GM12872 (cell line): Measurements from ENCODE around the gene KTN1.

Experiments used
- TF ChIP-seq, protein P1 (sequence below): IDR thresholded peaks from 3 replicates; pipeline ENCODE4 v1.5.1; 2011; ENCODE audit warnings: low read depth, mild to moderate bottlenecking, low read length, moderate library complexity; ENCODE audit not compliant: insufficient read depth

Gene KTN1

DNA sequence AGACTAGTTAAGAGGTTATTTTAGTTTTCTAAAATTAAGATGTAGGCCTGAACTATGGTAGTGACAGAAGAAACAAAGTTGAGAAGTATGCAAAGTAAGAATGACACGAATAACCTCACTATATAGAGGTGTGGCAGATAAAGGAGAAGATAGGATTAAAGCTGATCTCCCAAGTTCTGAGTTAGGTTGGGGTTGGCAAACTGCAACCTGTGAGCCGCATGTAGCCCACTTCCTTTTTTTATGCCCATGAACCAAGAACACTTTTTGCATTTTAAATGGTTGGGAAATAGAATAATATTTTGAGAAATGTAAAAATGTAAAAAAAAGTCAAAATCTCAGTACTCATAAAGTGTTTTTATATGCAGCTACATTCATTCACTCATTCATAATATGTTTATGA, 34.3 kb downstream of the KTN1 start:
- TF ChIP-seq, protein P1, sequence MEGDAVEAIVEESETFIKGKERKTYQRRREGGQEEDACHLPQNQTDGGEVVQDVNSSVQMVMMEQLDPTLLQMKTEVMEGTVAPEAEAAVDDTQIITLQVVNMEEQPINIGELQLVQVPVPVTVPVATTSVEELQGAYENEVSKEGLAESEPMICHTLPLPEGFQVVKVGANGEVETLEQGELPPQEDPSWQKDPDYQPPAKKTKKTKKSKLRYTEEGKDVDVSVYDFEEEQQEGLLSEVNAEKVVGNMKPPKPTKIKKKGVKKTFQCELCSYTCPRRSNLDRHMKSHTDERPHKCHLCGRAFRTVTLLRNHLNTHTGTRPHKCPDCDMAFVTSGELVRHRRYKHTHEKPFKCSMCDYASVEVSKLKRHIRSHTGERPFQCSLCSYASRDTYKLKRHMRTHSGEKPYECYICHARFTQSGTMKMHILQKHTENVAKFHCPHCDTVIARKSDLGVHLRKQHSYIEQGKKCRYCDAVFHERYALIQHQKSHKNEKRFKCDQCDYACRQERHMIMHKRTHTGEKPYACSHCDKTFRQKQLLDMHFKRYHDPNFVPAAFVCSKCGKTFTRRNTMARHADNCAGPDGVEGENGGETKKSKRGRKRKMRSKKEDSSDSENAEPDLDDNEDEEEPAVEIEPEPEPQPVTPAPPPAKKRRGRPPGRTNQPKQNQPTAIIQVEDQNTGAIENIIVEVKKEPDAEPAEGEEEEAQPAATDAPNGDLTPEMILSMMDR: no peak

DNA sequence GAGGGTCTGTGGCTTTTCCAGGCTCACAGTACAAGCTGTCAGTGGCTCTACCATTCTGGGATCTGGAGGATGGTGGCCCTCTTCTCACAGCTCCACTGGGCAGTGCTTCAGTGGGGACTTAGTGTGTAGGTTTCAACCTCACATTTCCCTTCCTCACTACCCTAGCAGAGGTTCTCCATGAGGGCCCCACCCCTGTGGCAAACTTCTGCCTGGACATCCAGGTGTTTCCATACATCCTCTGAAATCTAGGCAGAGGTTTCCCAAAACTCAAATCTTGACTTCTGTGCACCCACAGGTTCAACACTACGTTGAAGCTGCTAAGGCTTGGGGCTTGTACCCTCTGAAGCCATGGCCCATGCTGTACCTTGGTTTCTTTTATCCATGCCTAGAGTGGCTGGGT, 40.3 kb downstream of the KTN1 start:
- TF ChIP-seq, protein P1: no peak

DNA sequence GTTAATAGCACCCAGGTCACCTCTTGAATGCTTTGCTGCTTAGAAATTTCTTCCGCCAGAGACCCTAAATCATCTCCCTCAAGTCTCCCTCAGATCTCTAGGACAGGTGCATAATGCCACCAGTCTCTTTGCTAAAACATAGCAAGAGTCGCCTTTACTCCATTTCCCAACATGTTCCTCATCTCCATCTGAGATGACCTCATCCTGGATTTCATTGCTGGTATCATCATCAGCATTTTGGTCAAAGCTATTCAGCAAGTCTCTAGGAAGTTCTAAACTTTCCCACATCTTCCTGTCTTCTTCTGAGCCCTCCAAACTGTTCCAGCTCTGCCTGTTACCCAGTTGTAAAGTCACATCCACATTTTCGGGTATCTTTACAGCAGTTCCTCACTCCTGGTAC, 41.0 kb downstream of the KTN1 start:
- TF ChIP-seq, protein P1: no peak

DNA sequence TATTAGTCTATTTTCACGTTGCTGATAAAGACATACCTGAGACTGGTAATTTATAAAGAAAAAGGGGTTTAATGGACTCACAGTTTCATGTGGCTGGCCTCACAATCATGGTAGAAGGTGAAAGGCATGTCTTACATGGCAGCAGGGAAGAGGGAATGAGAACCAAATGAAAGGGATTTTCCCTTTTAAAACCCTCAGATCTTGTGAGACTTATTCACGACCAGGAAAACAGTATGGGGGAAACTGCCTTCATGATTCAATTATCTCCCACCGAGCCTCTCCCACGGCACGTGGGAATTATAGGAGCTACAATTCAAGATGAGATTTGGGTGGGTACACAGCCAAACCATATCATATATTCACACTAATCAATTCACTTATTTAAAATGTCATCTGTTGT, 41.4 kb downstream of the KTN1 start:
- TF ChIP-seq, protein P1: no peak

DNA sequence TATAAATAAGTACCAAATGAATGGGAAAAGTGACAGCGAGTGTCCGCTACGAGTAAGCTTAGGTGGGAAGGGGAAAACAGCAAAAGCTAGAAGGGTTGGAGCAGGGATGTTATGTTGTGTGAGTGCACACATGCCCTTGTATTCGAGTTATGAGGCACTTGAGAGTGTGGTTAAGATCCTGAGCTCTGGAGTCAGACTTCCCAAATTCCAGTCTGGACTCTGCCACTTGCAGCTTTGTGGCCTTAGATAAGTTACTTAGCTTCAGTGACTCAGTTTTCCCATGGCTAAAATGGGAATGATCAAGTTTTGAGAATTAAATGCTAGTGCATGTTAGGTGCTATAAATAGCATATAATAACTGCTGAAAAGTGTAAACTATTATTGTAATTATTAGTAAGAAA, 44.9 kb downstream of the KTN1 start:
- TF ChIP-seq, protein P1: no peak

DNA sequence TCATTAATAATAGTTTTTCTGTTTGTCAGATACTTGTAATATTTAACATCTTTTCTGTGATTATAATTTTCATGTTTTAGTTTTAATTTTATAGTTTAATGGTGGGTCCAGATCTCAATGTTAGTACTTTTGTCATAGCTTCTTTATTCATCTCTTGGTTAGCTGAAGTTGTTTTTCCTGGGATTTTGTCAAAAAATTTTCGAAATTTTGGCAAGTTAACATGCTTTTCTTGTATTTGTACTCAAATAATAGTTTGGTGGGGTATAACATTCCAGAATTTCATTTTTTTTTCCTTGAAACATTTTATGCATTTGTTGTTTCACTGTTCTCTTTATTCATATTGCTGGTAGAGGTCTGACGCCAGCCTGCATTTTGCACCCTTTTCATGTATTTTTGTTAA, 45.5 kb downstream of the KTN1 start:
- TF ChIP-seq, protein P1: no peak

DNA sequence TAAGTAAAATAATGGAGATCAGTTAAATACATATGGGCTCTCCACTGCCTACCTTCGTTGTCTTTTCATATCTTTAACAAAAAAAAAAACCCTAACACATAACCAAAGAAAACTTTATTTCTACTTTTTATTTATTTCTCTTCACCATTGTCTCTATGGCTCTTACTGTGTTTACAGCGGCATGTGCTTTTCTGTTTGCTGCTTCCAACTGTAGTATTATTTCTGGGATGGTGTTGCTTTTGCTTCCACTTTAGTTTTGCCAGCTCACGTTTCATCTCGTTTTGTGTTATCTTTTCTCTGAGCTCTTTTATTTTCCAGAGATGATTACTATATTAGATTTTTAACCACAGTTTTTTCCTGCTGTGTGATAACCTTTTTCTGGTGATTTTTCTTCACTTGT, 46.1 kb downstream of the KTN1 start:
- TF ChIP-seq, protein P1: no peak

DNA sequence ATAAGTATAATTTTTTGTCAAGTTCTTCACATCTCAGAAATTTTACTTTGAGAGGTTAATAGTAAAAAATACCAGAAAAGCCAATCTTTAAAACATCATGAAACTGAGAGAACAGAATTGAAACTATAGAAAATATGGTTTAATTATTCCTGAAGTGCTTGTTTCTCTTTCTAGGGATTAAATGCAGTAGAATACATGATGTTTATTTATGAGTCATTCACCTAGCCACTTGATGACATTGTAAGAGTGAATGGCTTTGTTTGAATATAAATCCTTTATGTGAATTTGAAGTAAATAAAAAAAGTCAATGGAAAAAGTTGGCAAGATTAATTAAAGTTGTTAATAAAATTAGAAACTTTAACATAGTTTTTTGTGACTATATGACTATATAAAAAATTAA, 48.4 kb downstream of the KTN1 start:
- TF ChIP-seq, protein P1: no peak
